GM15510 (cell line): Measurements from ENCODE around the gene SELENOF.

Source experiments
- POLR2A ChIP-seq: IDR thresholded peaks from 3 replicates; pipeline ENCODE4 v1.6.1; 2011; ENCODE audit warnings: borderline replicate concordance; ENCODE audit not compliant: insufficient read length; ENCODE audit errors: extremely low read depth

Gene SELENOF

GRCh38 chr1:86926883-86927282, 13.0 kb upstream of the SELENOF start:
- no peak for TF ChIP-seq POLR2A

- no peak for TF ChIP-seq POLR2A
These were observed 11.8 kb upstream of the SELENOF start for GRCh38 chr1:86925742-86926141.

- no peak for TF ChIP-seq POLR2A
These were observed 10.5 kb upstream of the SELENOF start for GRCh38 chr1:86924324-86924960.

GRCh38 chr1:86922445-86922844, 8.5 kb upstream of the SELENOF start:
- no peak for TF ChIP-seq POLR2A

- TF ChIP-seq POLR2A = no peak
These were observed 2.8 kb upstream of the SELENOF start for GRCh38 chr1:86916752-86917151.

GRCh38 chr1:86915737-86916235, 1.9 kb upstream of the SELENOF start:
- no peak for TF ChIP-seq POLR2A

- TF ChIP-seq POLR2A = no peak
These were observed 1.2 kb upstream of the SELENOF start for GRCh38 chr1:86914998-86915736.

- peak; percentile 74 for TF ChIP-seq POLR2A
These were observed 673 bp upstream of the SELENOF start, which contains the start of gene HS2ST1 for GRCh38 chr1:86914601-86914997. HS2ST1 (plus strand) TSS chr1:86914635.

GRCh38 chr1:86913399-86913895, 479 bp downstream of the SELENOF start:
- no peak for TF ChIP-seq POLR2A

- no peak for TF ChIP-seq POLR2A
These were observed 1.5 kb downstream of the SELENOF start for GRCh38 chr1:86912281-86912900.

- TF ChIP-seq POLR2A = no peak
These were observed 7.5 kb downstream of the SELENOF start for GRCh38 chr1:86906419-86906818.

- TF ChIP-seq POLR2A = no peak
These were observed 8.1 kb downstream of the SELENOF start for GRCh38 chr1:86905875-86906274.

GRCh38 chr1:86888327-86888726, 25.6 kb downstream of the SELENOF start:
- no peak for TF ChIP-seq POLR2A

- no peak for TF ChIP-seq POLR2A
These were observed 26.3 kb downstream of the SELENOF start for GRCh38 chr1:86887479-86888162.

- no peak for TF ChIP-seq POLR2A
These were observed 38.2 kb downstream of the SELENOF start for GRCh38 chr1:86875722-86876121.
